NCI-H2196 (cell line): Measurements from ENCODE around the gene MAST4.

Experiments used
- DNase-seq: peaks from one replicate; lab custom pipeline; 2025; ENCODE audit not compliant: unreplicated experiment; lab: John Stamatoyannopoulos, UW

MAST4 gene

DNA sequence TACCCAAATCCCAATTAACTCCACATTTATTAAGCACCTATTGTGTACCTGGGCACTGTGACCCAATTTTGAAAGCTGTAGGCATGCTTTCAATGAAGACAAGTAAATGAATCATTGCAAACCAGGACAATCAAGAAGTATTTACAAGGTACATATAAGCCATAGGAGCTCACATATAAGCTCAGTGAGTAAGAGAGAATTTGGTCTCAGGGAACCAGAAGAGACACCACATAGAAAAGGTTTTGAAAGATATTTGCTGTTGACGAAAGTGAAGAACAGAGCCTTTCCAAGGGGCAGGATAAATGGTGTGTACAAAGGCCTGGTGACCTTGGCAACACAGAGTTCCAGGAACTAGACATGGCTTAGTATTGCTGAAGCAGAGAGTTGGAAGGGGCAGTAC, 412.8 kb downstream of the MAST4 start:
- DNase-seq, result no peak

DNA sequence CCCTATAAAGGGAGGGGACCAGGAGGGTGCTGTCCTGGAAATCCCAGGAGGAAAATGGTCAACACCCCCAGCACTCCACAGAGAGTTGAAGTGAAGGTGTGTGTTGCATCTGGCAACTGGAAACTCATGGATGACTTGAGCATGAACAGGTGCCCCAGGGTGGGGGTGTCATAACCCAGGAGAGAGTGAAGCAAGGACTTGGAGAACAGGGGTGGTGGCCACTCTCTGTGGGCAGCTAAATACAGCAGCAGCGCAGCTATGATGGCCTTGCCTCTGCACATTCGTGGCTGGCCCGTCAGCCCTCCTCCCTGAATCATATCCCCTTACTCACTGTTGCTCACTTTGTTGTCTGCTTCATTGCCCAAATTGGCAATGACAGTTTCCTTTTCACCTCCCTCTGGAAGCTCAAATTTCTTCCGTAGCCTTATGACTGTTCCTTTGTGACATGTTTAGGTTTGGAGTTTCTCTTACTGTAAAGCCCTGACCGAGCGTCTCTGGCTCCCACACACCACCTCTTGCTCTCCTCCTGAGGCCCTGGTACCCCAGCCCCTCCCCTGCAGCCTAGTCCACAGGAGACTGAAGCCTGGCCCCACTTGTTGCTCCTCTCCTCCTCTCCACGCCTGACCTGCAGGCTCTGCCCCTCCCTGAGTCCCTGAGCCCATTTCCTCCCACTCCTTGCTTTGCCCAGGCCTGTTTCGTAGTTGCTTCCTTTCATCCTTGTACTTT, 414.7 kb downstream of the MAST4 start:
- DNase-seq, result no peak

DNA sequence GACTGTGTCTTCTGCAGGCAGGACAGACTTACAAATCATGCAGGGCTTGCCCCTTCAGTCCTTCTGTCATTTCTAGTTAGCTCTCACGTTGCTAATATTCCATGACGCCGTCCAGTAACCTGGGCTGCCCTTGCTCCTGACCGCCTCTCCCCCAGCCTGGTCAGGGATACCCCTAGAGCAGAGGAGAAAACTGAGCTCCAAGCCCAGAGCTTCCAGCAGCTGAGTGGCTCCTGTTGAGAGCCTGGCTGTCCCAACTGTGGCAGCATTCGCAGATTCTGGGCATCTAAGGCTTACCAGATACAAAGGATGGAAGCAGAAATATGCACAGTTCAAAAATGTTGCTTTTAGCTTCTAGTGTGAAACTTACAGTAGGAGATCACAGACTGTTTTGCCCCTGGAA, 415.2 kb downstream of the MAST4 start:
- no peak for DNase-seq

DNA sequence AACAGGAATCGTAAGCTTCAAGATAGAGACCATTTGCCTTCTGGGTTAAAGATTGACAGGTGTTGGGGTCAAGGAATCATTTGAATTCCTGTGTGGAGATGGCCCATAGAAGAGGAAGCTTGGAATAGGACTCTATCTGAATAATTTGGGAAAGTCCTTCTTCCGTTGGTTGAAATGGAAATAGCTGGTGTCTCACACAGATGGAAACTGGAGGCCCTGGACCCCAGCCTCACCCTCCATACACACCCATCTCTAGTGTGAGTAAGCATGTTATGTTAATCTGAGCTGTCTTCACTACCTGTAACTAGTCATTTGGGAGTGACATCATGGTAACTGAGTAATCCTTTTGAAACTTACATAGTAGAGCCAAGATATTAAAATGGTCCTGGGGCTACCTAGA, 416.0 kb downstream of the MAST4 start:
- no peak for DNase-seq

DNA sequence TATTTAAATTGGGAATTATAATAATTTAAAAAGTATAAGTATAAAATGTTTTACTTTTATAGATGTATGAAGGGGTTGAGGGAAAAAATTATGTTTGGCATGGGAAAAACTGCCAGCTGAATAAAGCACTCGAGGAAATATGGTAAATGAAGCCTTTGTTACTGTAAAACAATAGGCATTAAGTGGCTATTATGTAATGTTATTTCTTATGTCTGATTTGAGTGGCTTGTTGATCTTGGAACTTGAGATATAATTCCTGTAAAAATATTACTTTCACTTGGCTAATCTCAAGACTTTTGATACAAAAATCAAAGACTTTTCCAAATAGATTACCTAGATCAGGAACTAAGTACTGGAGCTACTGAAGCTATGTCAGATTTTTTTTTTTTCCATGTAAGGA, 417.5 kb downstream of the MAST4 start:
- DNase-seq, result no peak

DNA sequence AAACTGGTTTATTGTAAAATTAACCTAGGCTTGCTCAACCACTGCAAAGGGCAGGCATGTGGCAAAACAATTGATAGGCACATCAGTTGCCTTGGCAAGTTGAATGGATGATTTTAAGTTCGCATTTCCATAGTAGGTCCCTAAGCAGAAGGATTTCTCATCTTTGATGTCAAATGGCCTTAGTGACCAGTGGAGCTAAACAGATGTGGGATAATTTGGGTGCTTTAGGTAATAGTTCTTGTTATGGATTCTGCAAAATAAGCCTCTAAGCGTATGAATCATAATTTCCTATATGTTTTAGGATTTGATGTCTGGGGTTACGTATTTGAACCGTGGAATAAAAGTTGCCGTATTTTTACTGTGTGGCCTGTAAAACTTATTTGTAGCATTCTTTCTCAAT, 418.0 kb downstream of the MAST4 start:
- DNase-seq, result no peak

DNA sequence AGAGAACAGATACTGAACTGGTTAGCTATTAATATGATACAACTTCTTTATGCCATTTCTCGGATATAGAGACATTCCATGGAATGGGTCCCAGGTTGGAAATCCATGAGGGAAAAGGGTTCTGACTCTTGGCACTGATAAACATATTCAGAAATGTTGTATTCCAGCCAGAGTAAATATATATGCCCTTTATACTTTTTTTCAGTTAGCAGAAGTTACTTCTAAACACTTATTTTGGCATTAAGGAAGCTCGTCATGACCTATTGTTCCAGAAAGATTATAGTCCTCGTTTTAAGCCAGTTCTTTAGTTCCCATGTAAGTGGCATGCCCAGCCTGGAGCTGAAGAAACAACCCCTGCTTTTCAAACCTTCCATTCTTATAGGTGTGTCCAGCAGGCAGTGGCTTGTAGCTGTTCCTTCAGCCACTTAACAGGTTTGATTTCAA, 418.8 kb downstream of the MAST4 start:
- no peak for DNase-seq

DNA sequence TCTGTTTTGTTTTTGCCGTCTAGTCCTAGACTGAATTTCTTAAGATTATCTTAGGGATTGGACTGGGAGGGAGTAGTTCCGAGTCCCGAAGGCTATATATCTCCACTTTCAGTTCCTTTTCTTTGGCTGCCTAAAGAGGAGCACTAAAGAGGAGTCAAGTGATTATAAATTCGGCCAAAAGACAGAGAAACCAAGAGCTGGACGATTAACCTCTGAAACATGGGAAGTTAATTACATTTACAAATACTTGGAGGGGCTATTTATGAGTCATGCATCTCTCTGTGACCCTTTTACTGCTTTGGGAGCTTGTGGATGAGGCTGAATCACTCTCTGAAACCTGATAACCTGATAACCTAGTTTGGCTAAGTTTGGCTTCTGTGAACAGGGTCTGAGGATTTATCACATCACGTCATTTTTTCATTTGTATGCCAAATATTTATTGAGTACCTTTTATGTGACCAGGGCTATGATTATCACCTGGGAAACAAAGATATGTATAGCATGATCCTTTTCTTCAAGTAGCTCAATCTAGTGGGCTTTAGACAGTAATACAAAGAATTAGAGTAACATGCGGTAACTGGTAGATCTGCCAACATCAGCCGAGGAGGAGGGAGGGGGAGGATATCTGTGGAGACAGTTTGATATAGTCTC, 419.5 kb downstream of the MAST4 start:
- DNase-seq, result peak; percentile 28

DNA sequence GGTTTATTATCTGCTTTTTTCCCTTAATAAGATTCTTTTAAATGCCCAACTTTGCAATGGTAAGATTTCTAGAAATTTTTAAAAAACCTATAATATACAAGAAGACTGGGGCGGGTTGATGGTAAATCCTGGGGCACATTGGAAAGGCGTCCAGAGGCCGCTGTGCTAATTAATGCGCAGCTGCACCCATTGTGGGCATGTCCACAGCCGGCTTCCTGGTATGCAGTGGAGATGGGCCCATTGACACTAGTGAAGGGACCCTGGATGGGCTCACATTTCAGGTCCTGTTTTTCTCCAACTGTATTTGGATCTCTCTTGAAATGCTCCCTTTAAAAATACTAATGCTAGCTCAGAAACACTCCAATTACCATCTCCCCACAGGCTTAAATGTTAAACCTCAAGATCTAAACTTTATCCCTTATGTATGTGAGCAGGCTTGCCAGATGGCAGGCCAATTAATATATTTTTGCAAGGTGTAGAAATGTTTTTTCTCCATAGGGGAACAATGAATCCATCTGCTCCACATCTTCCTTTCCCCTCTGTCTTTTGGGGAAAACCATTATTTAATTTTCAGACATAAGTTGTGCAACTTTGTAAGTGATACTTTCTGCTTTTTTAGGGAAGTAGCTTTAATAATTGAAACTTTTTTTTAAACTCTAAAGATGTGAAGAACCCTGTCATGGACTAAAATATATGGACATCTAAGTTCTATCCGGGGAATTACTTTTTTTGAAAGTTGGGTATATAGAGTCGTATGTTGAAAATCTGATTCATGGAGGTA, 423.1 kb downstream of the MAST4 start:
- DNase-seq, result no peak

DNA sequence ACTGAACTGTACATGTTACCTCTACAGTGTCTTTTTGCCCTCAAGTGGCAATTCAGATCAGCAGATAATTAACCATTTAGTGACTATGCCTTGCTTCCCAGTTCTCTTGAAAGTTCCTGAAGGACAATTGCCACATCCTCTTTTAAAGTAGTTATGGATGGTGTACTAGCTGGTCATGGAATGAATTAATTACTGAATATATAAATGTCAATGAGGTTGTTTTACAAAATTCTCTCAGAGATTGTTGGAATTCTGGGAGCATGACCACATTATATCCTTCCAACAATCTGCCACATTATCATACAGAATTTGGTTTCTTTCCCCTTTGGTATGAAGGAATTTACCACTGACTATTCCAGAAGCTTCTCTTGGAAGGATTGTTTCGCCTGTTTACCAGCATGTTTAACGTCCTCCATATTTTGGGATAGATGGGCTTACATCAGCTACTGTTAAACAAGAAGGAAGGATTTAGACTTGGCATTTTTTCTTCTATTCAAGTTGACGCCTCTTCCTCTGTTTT, 424.0 kb downstream of the MAST4 start:
- DNase-seq, result no peak

DNA sequence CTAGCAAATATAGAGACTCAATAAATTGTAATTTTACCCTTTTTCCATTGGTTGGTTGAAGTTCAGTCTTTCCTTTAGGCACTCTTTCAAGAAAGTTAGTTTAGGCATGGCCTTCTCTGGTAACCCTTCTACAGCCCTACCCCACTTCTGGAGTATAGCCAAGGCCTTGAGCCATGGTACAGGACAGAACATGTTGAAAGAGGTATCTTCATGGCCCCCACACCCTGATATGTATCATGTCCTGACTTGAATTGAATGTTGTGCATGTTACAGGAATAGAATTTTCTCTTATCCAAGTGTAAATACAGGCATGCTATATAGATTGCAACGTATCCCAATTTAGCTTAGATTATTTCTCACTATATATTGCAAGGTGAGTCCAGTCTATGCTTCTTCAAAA, 424.8 kb downstream of the MAST4 start:
- DNase-seq, result no peak

DNA sequence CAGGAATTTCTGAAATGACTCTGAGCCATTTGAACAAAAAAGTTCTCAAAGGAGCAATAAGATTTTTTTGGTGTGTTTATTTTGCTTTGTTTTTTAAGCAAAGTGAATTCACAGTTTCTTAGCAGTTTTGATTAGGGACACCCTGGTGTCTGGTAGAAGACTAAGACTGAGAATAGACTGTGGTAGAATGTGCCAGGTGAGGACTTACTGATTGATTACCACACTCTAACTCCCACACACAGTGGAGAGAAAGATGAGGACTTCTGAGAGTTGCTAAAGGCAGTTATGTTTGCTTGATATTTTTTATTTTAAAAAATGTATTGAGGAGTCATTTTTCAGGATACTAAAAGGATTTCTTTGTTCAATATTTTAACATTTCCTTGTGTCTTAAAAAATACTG, 425.3 kb downstream of the MAST4 start:
- DNase-seq, result no peak

DNA sequence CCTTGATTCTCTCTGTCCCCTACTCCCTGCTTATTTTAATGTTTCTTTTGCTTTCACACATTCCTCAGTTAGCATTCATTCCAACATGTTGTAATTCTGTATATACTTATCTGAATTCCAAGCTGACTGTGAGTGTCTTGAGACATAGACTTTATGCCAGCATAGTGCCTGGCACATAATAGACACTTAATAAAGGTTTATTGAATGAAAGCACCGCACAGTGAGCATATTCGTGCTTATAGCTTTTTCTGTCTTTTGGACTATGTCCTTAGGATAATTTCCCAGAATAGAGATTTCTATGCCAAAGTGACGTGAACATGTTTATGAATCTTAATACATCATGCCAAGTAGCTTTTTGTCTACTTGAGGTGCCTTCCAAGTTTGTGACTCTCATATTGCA, 425.8 kb downstream of the MAST4 start:
- no peak for DNase-seq

DNA sequence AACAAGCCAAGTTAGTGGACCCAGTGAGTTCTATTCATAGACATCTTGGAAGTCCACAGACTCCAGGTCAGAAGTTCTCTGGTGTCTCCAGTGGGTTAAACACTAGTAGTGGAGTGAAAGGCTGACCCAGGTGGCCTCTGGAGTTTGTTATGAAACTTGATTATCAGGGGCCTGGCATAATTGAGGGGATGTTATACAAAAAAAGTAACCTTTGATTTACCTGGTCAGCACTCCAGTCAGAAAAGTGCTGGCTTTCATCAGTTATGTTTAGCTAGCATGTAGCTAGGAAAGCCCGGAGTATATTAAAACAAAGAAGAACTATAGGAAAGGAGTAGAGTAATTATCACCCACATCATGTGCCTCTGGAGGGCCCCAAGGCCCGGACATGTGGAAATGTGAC, 429.3 kb downstream of the MAST4 start:
- DNase-seq, result no peak

DNA sequence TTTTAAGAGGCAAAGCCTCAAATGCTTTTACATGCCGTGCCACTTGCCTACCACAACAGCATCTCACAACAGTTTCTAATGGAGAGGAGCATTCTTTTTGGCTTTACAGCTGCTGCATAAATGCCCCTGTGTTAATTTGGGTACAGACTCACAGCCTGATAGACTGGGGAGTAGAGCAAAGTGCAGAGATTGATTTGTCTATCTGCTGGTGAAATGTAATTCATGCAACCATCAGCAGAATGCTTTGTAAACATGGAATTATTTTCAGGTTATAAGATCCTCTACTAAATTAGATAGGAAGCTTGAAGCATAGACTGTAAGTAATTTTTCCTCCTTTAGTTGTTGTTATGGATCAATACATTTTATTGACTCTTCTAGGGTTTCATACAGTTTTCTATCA, 430.1 kb downstream of the MAST4 start:
- DNase-seq, result no peak

DNA sequence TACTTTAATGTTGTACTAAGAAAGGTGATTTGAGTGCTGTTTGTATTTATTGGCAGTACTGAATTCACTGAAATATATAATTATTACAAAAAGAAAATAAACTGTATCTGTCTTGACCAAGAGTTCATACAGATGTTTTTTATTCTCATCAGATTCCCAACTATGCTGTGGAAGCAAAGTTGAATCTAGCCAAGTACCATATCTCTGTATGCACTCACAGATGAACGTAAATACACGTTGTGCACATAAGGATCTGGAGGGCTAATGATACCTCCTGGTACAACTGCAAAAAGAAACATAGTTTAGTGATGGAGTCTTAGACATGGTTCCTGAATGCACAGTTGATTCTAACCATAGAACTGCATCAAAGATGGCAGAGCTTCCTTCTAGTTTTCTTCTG, 431.0 kb downstream of the MAST4 start:
- no peak for DNase-seq

DNA sequence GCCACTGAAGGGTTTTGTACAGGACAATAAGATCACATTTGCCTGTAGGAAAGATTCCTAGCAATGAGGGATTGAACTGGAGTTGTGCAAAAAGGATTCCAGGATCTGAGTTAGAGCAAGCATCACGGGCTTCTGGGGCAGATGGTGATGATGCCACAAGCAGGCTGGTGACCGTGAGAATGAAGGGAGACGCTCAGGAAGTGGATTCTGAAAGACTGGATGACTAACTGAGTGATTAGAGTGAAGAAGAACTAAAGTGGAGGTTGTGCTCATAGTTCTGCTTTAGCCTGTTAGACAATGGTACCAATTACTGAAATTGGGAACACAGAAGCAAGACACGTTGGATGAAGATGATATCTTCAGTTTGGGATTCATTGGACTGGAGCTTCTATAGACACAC, 432.2 kb downstream of the MAST4 start:
- no peak for DNase-seq

DNA sequence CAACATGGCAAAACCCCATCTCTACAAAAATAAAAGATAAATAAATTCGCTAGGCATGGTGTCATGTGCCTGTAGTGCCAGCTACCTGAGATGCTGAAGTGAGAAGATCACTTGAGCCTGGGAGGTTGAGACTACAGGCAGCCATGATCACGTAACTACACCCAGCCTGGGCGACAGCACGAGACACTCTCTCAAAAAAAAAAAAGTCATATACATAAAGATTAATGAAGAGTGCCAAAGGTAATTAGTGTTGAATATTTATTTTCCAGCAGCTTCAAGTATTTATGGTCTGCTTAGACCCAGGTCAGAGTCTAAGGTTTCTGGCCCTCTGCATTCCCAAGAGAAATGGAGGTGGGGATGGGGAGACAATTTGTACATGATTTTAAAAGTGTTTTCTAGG, 432.7 kb downstream of the MAST4 start:
- no peak for DNase-seq

DNA sequence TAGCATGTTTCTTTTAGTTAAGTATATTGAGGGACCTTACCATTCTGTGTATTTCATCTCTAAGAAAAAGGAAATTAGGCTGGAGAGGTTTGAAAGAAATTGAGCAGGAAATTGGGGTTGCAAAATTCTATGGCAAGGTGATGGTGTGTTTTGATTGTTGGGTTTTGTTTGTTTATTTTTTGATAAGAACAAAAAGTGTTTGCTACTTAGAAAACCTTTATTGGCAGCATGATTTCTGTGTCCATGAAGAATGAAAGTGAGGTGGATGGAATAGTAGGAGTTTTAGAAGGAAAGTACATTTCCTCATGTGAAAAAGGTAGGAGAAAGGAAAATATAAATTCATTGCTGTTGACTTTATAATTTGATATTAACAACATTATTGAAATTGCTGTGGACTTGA, 433.3 kb downstream of the MAST4 start:
- DNase-seq, result no peak

DNA sequence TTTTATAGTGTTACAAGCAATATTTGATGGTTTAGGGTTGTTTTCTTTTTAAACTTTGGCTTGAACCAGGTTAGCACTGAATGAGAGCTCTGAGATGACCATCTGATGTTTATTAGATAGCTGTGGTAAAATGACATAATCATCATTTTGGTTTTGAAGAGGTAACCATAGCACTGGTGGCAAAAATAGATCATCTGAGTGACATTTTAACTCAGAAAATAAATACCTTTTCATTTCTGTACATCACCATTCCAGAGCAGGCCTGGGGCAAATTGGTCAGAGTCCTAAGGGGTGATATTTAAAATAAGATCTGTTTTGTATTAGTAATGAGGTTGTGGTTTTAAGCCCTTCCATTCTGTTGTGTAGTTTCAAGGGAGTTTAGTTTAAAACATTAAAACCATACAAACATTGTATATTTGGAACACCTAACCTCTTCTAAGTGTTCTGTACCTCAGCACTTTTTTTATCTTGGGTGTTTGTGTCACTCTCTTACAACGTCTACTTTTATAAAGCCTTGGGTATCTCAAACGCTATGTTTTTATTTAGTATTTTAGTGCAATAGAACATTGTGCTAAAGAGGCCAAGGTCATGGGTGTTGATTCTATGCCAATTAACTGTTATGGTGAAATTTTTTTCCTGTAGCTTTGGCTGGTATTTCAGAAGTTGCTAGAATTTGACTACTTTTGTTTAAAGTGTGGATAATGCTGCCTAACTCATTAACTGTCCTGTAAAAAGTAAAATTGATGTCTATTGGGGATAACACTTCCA, 434.3 kb downstream of the MAST4 start:
- no peak for DNase-seq

DNA sequence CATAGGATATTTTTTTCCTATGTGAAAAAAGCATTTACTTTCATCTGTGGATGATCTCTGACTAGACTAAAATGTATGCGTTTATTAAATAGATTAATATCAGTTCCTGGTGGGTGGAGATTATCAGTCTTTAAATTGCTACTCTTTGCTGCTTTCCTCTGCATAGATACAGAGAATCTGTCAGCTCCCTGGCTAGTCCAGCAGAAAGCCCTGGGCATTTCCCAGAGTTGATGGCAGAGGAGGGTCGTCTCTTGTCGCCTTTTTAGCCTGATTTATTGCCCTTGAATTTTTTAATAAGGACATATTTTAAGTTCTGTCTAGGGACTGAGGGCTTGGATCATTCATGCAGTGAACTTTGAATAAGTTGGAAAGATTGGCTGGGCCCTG, 434.9 kb downstream of the MAST4 start:
- no peak for DNase-seq
